PC-3 (cell line): ENCODE results near the gene SORL1-AS1.

Experiments used
- ATAC-seq: fragments of 200-7000 bp; cut with Tn5 transposase; 2 replicates; pipeline ENCODE4 v1.9.1; 2020; ENCODE audit warnings: mild to moderate bottlenecking, moderate library complexity
- BruUV-seq: library from RNA; stranded (reverse); fragments of 400-500 nt; replicated peaks from 2 replicates; lab custom pipeline; 2021; lab: Mats Ljungman, UMichigan
- CTCF ChIA-PET: fragments of 300-600 bp; sonication (Branson Sonifier 250); formaldehyde crosslinking; loops from one replicate; lab custom pipeline; 2022; ENCODE audit warnings: antibody characterized with exemption; lab: Charles Lee
- POLR2A ChIA-PET: fragments of 300-600 bp; sonication (Branson Sonifier 250); formaldehyde crosslinking; loops from one replicate; lab custom pipeline; 2022; ENCODE audit warnings: antibody characterized with exemption; ENCODE audit not compliant: unreplicated experiment; lab: Charles Lee
- DNase-seq: peaks from one replicate; pipeline ENCODE4 v3.0.0-alpha.2; 2015
- H2AFZ ChIP-seq: fragments of 300-600 bp; sonication (generic); 2 replicates; pipeline ENCODE4 v1.6.0; 2016; ENCODE audit warnings: antibody characterized with exemption, low read length
- H3F3A ChIP-seq: fragments of 300-600 bp; sonication (generic); one replicate; pipeline ENCODE4 v1.6.0; 2017; ENCODE audit warnings: antibody characterized with exemption, low read length, control low read depth, mild to moderate bottlenecking; ENCODE audit not compliant: unreplicated experiment
- H3K27ac ChIP-seq: fragments of 300-600 bp; sonication (generic); 2 replicates; pipeline ENCODE4 v1.5.1; 2016; ENCODE audit warnings: mild to moderate bottlenecking, low read length
- H3K27me3 ChIP-seq: fragments of 300-600 bp; sonication (generic); 2 replicates; pipeline ENCODE4 v1.6.1; 2016; ENCODE audit warnings: low read length, mixed read lengths
- H3K36me3 ChIP-seq: fragments of 300-600 bp; sonication (generic); 2 replicates; pipeline ENCODE4 v1.6.1; 2016; ENCODE audit warnings: low read depth, mixed run types, low read length, mixed read lengths
- H3K4me1 ChIP-seq: fragments of 300-600 bp; sonication (generic); 2 replicates; pipeline ENCODE4 v1.5.1; 2016; ENCODE audit warnings: low read length; ENCODE audit not compliant: insufficient read depth
- H3K4me2 ChIP-seq: fragments of 300-600 bp; sonication (generic); 2 replicates; pipeline ENCODE4 v1.6.0; 2016; ENCODE audit warnings: low read length
- H3K4me3 ChIP-seq: fragments of 300-600 bp; sonication (generic); 2 replicates; pipeline ENCODE4 v1.5.1; 2016; ENCODE audit warnings: mild to moderate bottlenecking, low read length, mixed read lengths
- H3K79me2 ChIP-seq: fragments of 300-600 bp; sonication (generic); 2 replicates; pipeline ENCODE4 v1.6.1; 2017; ENCODE audit warnings: low read length, mixed read lengths
- H3K9ac ChIP-seq: fragments of 300-600 bp; sonication (generic); 2 replicates; pipeline ENCODE4 v1.6.0; 2016; ENCODE audit warnings: mild to moderate bottlenecking, low read length
- H3K9me2 ChIP-seq: fragments of 300-600 bp; sonication (generic); replicated peaks from 2 replicates; pipeline ENCODE4 v1.6.1; 2016; ENCODE audit warnings: mixed run types, low read length, mixed read lengths
- H3K9me3 ChIP-seq: fragments of 300-600 bp; sonication (generic); 2 replicates; pipeline ENCODE4 v1.6.1; 2016; ENCODE audit warnings: low read length, mixed read lengths
- H4K20me1 ChIP-seq: fragments of 300-600 bp; sonication (generic); 2 replicates; pipeline ENCODE4 v1.6.1; 2016; ENCODE audit warnings: low read length, mixed read lengths
- EZH2 ChIP-seq: fragments of 300-600 bp; sonication (generic); IDR thresholded peaks from one replicate; pipeline ENCODE4 v1.6.1; 2017; ENCODE audit warnings: antibody characterized with exemption, mild to moderate bottlenecking, low read length; ENCODE audit not compliant: unreplicated experiment
- EZH2phosphoT487 ChIP-seq: fragments of 300-600 bp; sonication (generic); IDR thresholded peaks from 2 replicates; pipeline ENCODE4 v1.6.1; 2018; ENCODE audit warnings: mild to moderate bottlenecking, antibody characterized with exemption, low read length, borderline replicate concordance
- intact Hi-C: fragments of 100-400 bp; cut with micrococcal nuclease; formaldehyde crosslinking; loops from 2 replicates; pipeline ENCODE4 v1.9.0; 2023
- TF ChIP-seq, protein P1 (sequence below): fragments of 300-600 bp; sonication (generic); conservative IDR thresholded peaks from 2 replicates; pipeline ENCODE4 v1.5.1; 2017; ENCODE audit warnings: antibody characterized with exemption, low read depth, mild to moderate bottlenecking, low read length

SORL1-AS1 gene

DNA sequence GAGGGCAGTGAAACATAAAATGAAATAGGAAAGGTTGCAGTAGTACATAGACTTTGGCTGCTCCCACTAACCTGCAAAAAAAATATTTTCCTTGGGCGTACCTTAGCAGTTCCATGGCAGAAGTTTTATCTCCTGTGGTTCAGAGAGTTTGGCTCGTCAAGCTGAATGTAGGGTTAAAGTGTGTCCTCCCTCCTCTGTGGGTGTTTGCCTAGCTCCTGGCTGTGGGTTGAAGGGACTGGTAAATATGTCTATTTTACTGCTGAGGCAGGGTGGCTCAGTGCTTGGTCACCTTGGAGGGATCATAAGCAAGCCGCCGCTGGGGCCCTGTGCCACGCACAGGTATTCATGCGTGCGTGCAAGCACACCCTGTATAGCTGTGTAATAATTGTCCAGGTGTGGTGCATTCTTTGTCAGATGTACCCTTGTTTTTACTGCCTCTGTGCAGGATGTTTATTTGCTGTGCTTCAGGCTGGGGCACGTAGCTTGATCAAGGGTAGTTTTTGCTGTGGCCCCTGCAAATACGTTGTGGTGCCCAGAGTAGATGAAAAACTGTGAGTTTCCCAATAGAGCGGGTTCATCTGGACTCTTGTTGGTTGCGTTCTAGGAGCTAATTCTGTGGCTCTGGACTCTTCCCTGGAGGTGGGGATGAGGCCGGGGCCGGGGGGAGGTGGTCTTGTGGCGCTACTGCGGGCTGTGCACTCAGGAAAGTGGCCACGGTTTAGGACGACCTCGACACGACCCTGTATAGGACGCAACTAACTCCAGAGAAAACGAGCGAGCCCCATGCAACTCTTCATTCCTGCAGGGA is 1.4 kb downstream of the SORL1-AS1 start:
- POLR2A ChIA-PET = interaction anchor here (0.5 to 0.8 kb wide), 3 partner anchors 13 to 19 kb away, joined by 3 to 6 read pairs (median 5); no protein-coding TSS in a partner anchor
- Histone ChIP-seq H3K9me3 (no peaks in the 10 kb centered on the region), H3K9ac (peak overlapping the region; percentile 70), H3K36me3 (no peaks in the 10 kb centered on the region), H3F3A (no peaks in the 10 kb centered on the region), H2AFZ (peak overlapping the region; percentile 91), H3K4me1 (peaks cover 39% of the 10 kb centered on the region), H3K4me2 (peak overlapping the region; percentile 93), H3K27me3 (no peaks in the 10 kb centered on the region), H3K79me2 (peaks cover 39% of the 10 kb centered on the region), H3K9me2 (no peaks in the 10 kb centered on the region), H3K4me3 (peak overlapping the region; percentile 89), H3K27ac (peak overlapping the region; percentile 65), H4K20me1 (no peaks in the 10 kb centered on the region)
- CTCF ChIA-PET = interaction anchor here (0.7 to 1.0 kb wide), 3 partner anchors 34 to 82 kb away, joined by 3 to 5 read pairs (median 4); no protein-coding TSS in a partner anchor
- peak; percentile 53 for ATAC-seq
- TF ChIP-seq EZH2phosphoT487 (no peak), EZH2 (no peak)
- TF ChIP-seq, protein P1, sequence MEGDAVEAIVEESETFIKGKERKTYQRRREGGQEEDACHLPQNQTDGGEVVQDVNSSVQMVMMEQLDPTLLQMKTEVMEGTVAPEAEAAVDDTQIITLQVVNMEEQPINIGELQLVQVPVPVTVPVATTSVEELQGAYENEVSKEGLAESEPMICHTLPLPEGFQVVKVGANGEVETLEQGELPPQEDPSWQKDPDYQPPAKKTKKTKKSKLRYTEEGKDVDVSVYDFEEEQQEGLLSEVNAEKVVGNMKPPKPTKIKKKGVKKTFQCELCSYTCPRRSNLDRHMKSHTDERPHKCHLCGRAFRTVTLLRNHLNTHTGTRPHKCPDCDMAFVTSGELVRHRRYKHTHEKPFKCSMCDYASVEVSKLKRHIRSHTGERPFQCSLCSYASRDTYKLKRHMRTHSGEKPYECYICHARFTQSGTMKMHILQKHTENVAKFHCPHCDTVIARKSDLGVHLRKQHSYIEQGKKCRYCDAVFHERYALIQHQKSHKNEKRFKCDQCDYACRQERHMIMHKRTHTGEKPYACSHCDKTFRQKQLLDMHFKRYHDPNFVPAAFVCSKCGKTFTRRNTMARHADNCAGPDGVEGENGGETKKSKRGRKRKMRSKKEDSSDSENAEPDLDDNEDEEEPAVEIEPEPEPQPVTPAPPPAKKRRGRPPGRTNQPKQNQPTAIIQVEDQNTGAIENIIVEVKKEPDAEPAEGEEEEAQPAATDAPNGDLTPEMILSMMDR = no peak
- DNase-seq = peak; percentile 84
- intact Hi-C loops = loop anchor here (1.0 to 2.0 kb wide), 4 partner anchors 25 to 140 kb away; no protein-coding TSS in a partner anchor
- no TSS peak for BruUV-seq

DNA sequence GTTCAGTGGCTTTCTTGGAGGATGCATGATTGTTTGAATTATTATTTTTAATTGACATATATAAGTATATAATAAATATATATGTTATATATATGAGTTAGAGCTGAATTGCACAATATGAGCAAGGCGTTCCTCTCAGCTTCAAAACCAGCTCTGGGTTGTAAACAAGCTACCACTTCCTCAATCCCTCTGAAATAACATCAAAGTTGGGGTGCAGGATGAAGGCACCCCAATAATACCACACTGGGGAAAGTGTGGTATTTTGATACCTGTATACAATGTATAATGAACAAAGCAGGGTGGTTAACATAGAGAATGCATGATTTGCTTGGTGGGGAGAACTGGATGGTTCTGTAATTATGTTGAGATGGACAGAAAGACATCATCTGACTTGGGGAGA is 2.4 kb downstream of the SORL1-AS1 start:
- TF ChIP-seq EZH2 = no peak
- TF ChIP-seq, protein P1 = no peak
- TF ChIP-seq EZH2phosphoT487 = no peak
- Histone ChIP-seq H3K4me2 (peak overlapping the region; percentile 93), H3K27ac (peak overlapping the region; percentile 65; the same call in 1 of the 2 replicates), H3K36me3 (no peaks in the 10 kb centered on the region), H3K9ac (no peak overlapping the region), H2AFZ (no peak overlapping the region), H3K9me2 (no peaks in the 10 kb centered on the region), H3F3A (no peaks in the 10 kb centered on the region), H3K4me3 (peak overlapping the region; percentile 89), H3K4me1 (peaks cover 35% of the 10 kb centered on the region), H3K27me3 (no peaks in the 10 kb centered on the region), H3K79me2 (peaks cover 32% of the 10 kb centered on the region), H4K20me1 (no peaks in the 10 kb centered on the region), H3K9me3 (no peaks in the 10 kb centered on the region)
- no peak for ATAC-seq
- ChIA-PET POLR2A (no interaction called here), CTCF (interaction anchor here (0.9 kb wide), 1 partner anchor 83 kb away, joined by 5 read pairs; no protein-coding TSS in a partner anchor)
- DNase-seq = no peak
- intact Hi-C loops = loop anchor here (2.0 kb wide), 1 partner anchor 84 kb away; no protein-coding TSS in a partner anchor
- BruUV-seq = no TSS peak
